MM.1S (cell line): ENCODE results near the gene PLCB4.

Experiments
- DNase-seq: peaks from one replicate; pipeline ENCODE4 v3.0.0-alpha.2; 2015
- H2AFZ ChIP-seq: fragments of 300-600 bp; sonication (generic); 2 replicates; pipeline ENCODE4 v1.6.0; 2016; ENCODE audit warnings: antibody characterized with exemption, low read length
- H3F3A ChIP-seq: fragments of 300-600 bp; sonication (generic); 2 replicates; pipeline ENCODE4 v1.6.1; 2016; ENCODE audit warnings: mild to moderate bottlenecking, antibody characterized with exemption, low read length, moderate library complexity, mixed read lengths; ENCODE audit not compliant: insufficient read depth
- H3K27ac ChIP-seq: fragments of 300-600 bp; sonication (generic); 2 replicates; pipeline ENCODE4 v1.5.1; 2016; ENCODE audit warnings: mild to moderate bottlenecking, low read length
- H3K27me3 ChIP-seq: fragments of 300-600 bp; sonication (generic); replicated peaks from 2 replicates; pipeline ENCODE4 v1.6.0; 2016; ENCODE audit warnings: low read length; ENCODE audit not compliant: insufficient read depth
- H3K36me3 ChIP-seq: fragments of 300-600 bp; sonication (generic); replicated peaks from 2 replicates; pipeline ENCODE4 v1.6.1; 2016; ENCODE audit warnings: mild to moderate bottlenecking, low read length, mixed read lengths; ENCODE audit not compliant: insufficient read depth
- H3K4me1 ChIP-seq: fragments of 300-600 bp; sonication (generic); 2 replicates; pipeline ENCODE4 v1.6.1; 2016; ENCODE audit warnings: low read length, mixed read lengths
- H3K4me2 ChIP-seq: fragments of 300-600 bp; sonication (generic); 2 replicates; pipeline ENCODE4 v1.6.0; 2016; ENCODE audit warnings: low read depth, low read length
- H3K4me3 ChIP-seq: fragments of 300-600 bp; sonication (generic); 2 replicates; pipeline ENCODE4 v1.5.1; 2016; ENCODE audit warnings: low read length, mixed read lengths
- H3K79me2 ChIP-seq: fragments of 300-600 bp; sonication (generic); 2 replicates; pipeline ENCODE4 v1.6.1; 2016; ENCODE audit warnings: mixed run types, low read length, mixed read lengths
- H3K9ac ChIP-seq: fragments of 300-600 bp; sonication (generic); 2 replicates; pipeline ENCODE4 v1.6.1; 2016; ENCODE audit warnings: low read length, mixed read lengths
- H3K9me2 ChIP-seq: fragments of 300-600 bp; sonication (generic); replicated peaks from 2 replicates; pipeline ENCODE4 v1.6.1; 2016; ENCODE audit warnings: mild to moderate bottlenecking, low read length, mixed read lengths; ENCODE audit not compliant: insufficient read depth
- H3K9me3 ChIP-seq: fragments of 300-600 bp; sonication (generic); replicated peaks from 2 replicates; pipeline ENCODE4 v1.6.1; 2016; ENCODE audit warnings: mild to moderate bottlenecking, low read length, mixed read lengths; ENCODE audit not compliant: insufficient read depth
- H4K20me1 ChIP-seq: fragments of 300-600 bp; sonication (generic); 2 replicates; pipeline ENCODE4 v1.6.1; 2016; ENCODE audit warnings: mild to moderate bottlenecking, low read length, moderate library complexity, mixed read lengths; ENCODE audit not compliant: insufficient read depth
- CTCF ChIP-seq: fragments of 300-600 bp; sonication (generic); IDR thresholded peaks from 2 replicates; pipeline ENCODE4 v1.5.1; 2016; ENCODE audit warnings: antibody characterized with exemption, low read length, mixed read lengths
- EZH2 ChIP-seq: fragments of 300-600 bp; sonication (generic); optimal IDR thresholded peaks from 2 replicates; pipeline ENCODE3; 2017; ENCODE audit warnings: low read depth, mild to moderate bottlenecking, antibody characterized with exemption, low read length, mixed read lengths
- EZH2phosphoT487 ChIP-seq: fragments of 300-600 bp; sonication (generic); IDR thresholded peaks from 2 replicates; pipeline ENCODE4 v1.6.1; 2018; ENCODE audit warnings: antibody characterized with exemption, low read length

The PLCB4 gene

GRCh38 chr20:9021699-9022098 lies 47.2 kb upstream of the PLCB4 start:
- H3K4me1 ChIP-seq: peaks cover 10% of the 10 kb centered on the region
- no peak overlapping the region for H3K4me3 ChIP-seq
- no peaks in the 10 kb centered on the region for H3K36me3 ChIP-seq
- no peak for DNase-seq
- no peak overlapping the region for H2AFZ ChIP-seq
- H4K20me1 ChIP-seq: no peaks in the 10 kb centered on the region
- no peak overlapping the region for H3K27ac ChIP-seq
- peaks cover 7% of the 10 kb centered on the region; the same call in 1 of the 2 replicates for H3F3A ChIP-seq
- no peak overlapping the region for H3K9ac ChIP-seq
- TF ChIP-seq EZH2phosphoT487 (no peak), EZH2 (no peak), CTCF (no peak)
- H3K9me3 ChIP-seq: no peaks in the 10 kb centered on the region
- H3K79me2 ChIP-seq: no peaks in the 10 kb centered on the region
- no peaks in the 10 kb centered on the region for H3K9me2 ChIP-seq
- H3K27me3 ChIP-seq: no peaks in the 10 kb centered on the region
- no peak overlapping the region for H3K4me2 ChIP-seq

GRCh38 chr20:9022376-9022775 lies 46.5 kb upstream of the PLCB4 start:
- Histone ChIP-seq H3K9me2 (no peaks in the 10 kb centered on the region), H3K27me3 (no peaks in the 10 kb centered on the region), H3K27ac (no peak overlapping the region), H3K9me3 (no peaks in the 10 kb centered on the region), H3K4me1 (peaks cover 10% of the 10 kb centered on the region), H3K79me2 (no peaks in the 10 kb centered on the region), H4K20me1 (no peaks in the 10 kb centered on the region), H3K4me3 (no peak overlapping the region), H3K9ac (no peak overlapping the region), H2AFZ (no peak overlapping the region), H3K36me3 (no peaks in the 10 kb centered on the region), H3F3A (peaks cover 7% of the 10 kb centered on the region; the same call in 1 of the 2 replicates), H3K4me2 (no peak overlapping the region)
- TF ChIP-seq CTCF (no peak), EZH2 (no peak), EZH2phosphoT487 (no peak)
- DNase-seq: no peak

GRCh38 chr20:9024606-9025005 lies 44.3 kb upstream of the PLCB4 start:
- no peak for TF ChIP-seq CTCF
- no peak for TF ChIP-seq EZH2
- no peak overlapping the region for H3K9ac ChIP-seq
- no peaks in the 10 kb centered on the region for H4K20me1 ChIP-seq
- H2AFZ ChIP-seq: no peak overlapping the region
- H3K9me2 ChIP-seq: no peaks in the 10 kb centered on the region
- H3K27me3 ChIP-seq: no peaks in the 10 kb centered on the region
- H3K4me1 ChIP-seq: peaks cover 4% of the 10 kb centered on the region
- H3F3A ChIP-seq: peaks cover 6% of the 10 kb centered on the region; the same call in 1 of the 2 replicates
- no peaks in the 10 kb centered on the region for H3K79me2 ChIP-seq
- no peaks in the 10 kb centered on the region for H3K36me3 ChIP-seq
- no peak overlapping the region for H3K4me2 ChIP-seq
- no peak overlapping the region for H3K4me3 ChIP-seq
- no peak for DNase-seq
- H3K27ac ChIP-seq: no peak overlapping the region
- no peaks in the 10 kb centered on the region for H3K9me3 ChIP-seq

- no peak overlapping the region for H2AFZ ChIP-seq
These were observed 43.9 kb upstream of the PLCB4 start for GRCh38 chr20:9025011-9025410.

More at GRCh38 chr20:9025011-9025410, 43.9 kb upstream of the PLCB4 start:
- Histone ChIP-seq H3K9me3 (no peaks in the 10 kb centered on the region), H3K79me2 (no peaks in the 10 kb centered on the region), H3K9ac (no peak overlapping the region), H3K36me3 (no peaks in the 10 kb centered on the region), H4K20me1 (no peaks in the 10 kb centered on the region), H3K27ac (no peak overlapping the region), H3K27me3 (no peaks in the 10 kb centered on the region), H3K4me1 (peaks cover 1% of the 10 kb centered on the region; the same call in 1 of the 2 replicates), H3K4me3 (no peak overlapping the region), H3K9me2 (no peaks in the 10 kb centered on the region), H3K4me2 (no peak overlapping the region), H3F3A (peaks cover 2% of the 10 kb centered on the region; the same call in 1 of the 2 replicates)
- no peak for TF ChIP-seq CTCF
- TF ChIP-seq EZH2phosphoT487: no peak
- no peak for TF ChIP-seq EZH2
- DNase-seq: no peak
